ENCODE measurements around the gene B4GAT1.
A peak's percentile ranks its signal among the peaks of the same experiment; 100 is the strongest.
"Not testable (repeated sequence)": the region's sequence is repeated elsewhere in the genome, so short reads cannot be mapped to it uniquely, and the experiment has no call there.

Gene B4GAT1

DNA sequence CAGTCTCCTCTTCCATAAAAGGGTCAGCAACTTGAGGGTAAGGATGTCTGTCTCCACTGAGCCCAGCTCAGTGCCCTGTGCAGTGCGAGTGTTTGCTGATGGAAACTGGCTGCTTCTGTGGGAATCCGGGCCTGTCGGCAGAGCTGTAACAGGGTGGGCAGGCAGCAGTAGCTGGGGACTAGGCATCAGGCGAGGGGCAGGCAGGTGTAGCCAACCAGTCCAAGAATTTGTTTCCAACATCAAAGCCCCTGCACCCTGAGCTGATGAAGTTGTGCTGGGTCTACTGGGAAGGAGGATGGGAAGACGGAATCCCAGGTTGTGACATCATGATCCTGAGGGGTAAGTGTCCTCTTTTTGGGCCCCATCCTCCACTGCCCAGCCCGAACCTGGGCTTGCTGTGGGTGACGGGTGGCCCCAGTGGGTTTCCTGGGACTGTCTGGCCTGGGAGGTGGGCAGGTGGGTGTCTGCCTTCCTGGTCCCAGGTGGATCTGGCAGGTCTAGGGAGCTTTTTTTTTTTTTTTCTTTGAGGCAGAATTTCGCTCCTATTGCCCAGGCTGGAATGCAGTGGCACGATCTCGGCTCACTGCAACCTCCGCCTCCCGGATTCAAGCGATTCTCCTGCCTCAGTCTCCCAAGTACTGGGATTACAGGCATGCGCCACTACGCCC is 13.1 kb upstream of the B4GAT1 start:
- TF ChIP-seq, protein P1, sequence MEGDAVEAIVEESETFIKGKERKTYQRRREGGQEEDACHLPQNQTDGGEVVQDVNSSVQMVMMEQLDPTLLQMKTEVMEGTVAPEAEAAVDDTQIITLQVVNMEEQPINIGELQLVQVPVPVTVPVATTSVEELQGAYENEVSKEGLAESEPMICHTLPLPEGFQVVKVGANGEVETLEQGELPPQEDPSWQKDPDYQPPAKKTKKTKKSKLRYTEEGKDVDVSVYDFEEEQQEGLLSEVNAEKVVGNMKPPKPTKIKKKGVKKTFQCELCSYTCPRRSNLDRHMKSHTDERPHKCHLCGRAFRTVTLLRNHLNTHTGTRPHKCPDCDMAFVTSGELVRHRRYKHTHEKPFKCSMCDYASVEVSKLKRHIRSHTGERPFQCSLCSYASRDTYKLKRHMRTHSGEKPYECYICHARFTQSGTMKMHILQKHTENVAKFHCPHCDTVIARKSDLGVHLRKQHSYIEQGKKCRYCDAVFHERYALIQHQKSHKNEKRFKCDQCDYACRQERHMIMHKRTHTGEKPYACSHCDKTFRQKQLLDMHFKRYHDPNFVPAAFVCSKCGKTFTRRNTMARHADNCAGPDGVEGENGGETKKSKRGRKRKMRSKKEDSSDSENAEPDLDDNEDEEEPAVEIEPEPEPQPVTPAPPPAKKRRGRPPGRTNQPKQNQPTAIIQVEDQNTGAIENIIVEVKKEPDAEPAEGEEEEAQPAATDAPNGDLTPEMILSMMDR (conservative IDR thresholded peaks at IDR 0.05; ENCODE audit: low read depth, low read length), result no peak
- DNase-seq (ENCODE audit: low read depth), result no peak
- no peak overlapping the region for H3K4me3 ChIP-seq (ENCODE audit: low read depth, low read length)

DNA sequence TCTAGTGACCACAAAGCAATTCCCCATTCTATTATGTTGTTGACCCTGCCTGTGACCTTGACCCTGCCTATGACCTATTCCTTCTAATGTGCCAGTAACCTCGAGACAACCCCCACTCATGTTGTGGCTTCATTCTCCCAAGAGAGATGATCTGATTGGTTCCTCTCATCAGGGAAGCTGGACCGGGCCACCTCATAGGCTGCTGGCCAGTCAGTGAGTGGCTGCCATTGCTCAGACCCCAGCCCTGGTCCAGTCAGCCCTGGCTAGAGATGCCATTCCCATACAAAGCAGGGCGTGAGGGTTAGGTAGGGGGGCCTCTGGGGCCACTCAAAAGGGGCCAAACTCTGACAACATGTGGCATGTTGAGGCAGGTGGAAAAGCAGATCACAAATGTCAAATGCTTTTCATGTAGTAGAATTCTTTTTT is 12.2 kb upstream of the B4GAT1 start:
- TF ChIP-seq, protein P1 (conservative IDR thresholded peaks at IDR 0.05; ENCODE audit: low read depth, low read length), result no peak
- DNase-seq (ENCODE audit: low read depth), result no peak
- H3K4me3 ChIP-seq (ENCODE audit: low read depth, low read length), result no peak overlapping the region

DNA sequence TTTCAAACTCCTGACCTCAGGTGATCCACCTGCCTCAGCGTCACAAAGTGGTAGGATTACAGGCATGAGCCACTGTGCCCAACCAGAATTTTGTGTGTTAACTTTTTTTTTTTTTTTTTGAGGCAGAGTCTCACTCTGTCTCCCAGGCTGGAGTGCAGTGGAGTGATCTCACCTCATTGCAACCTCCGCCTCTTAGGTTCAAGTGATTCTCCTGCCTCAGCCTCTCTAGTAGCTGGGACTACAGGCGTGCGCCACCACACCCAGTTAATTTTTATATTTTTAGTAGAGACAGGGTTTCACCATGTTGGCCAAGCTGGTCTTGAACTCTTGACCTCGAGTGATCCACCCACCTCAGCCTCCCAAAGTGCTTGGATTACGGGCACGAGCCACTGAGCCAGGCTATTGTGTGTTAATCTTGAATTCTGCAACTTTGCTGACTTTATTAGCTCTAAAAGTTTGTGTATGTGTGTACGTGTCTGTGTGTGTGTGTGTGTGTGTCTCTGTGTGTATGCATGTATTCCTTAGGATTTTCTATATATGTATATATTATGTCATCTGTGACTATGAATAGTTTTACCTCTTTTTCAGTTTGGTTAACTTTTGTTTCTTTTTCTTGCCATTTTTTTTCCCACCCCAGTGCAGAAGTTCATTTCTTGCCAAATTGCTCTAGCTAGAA is 3.3 kb upstream of the B4GAT1 start:
- H3K4me3 ChIP-seq (ENCODE audit: low read depth, low read length); DNase-seq (ENCODE audit: low read depth): not testable (repeated sequence)

DNA sequence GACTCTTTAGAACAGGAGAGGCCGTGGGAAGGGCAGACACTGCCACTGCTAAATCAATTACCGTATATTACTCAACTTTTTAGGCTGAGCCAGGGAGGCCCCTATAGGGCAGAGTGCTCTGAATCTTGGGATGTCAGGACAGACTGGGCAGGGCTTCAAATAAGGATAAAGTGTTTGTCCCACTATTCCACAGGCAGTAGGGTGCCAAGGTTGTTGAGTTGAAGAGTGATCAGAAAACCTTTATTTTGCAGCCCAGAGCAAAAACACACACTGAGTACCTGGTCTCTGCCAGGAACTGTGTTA is 1.6 kb upstream of the B4GAT1 start:
- DNase-seq (ENCODE audit: low read depth), result no peak
- no peak overlapping the region for H3K4me3 ChIP-seq (ENCODE audit: low read depth, low read length)
- TF ChIP-seq, protein P1 (conservative IDR thresholded peaks at IDR 0.05; ENCODE audit: low read depth, low read length), result no peak

DNA sequence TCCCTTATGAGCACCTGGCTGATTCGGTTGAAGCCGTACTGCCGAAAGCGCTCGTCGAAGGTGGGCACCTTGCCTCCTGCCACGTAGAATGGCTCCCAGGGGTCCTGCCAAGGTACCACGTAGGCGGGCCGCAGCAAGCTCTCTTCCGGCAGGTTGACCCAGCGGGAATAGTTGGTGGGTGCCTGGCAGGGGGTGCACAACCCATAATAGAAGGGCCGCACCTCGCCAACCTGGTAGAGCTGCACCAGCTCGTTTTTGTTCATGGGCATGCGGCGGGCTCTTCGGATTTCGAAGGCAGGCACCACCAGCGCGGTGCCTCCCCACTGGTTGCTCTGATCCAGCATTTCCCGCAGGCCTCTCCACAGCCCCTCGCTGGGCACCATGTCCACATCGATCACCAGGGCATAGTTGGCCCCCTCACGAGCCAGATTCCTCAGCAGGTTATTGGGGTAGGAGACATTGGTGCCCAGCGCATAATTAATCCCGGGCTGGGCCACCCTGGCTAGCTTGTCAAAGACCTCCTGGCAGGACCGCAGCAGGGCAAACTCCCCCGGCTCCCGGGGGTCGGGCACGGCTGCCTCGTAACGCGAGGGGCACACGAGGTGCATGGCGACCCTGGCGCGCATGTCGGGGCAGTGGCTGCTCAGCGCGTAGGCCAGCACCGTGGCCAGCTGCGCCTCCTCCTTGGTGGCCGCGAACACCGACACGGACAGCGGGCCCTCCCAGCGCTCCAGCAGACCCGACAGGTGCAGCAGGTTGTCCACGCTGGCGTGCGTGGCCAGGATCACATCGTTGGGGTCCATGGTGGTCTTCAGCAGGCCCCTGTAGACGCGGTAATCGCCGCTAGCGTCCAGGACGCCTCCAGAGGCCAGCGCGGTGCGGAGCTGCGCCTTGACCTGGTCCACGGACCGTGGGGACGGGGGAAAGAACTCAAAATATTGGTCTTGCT is 679 bp downstream of the B4GAT1 start:
- TF ChIP-seq, protein P1 (conservative IDR thresholded peaks at IDR 0.05; ENCODE audit: low read depth, low read length), result no peak
- no peak for DNase-seq (ENCODE audit: low read depth)
- peak overlapping the region; percentile 87 for H3K4me3 ChIP-seq (ENCODE audit: low read depth, low read length)

DNA sequence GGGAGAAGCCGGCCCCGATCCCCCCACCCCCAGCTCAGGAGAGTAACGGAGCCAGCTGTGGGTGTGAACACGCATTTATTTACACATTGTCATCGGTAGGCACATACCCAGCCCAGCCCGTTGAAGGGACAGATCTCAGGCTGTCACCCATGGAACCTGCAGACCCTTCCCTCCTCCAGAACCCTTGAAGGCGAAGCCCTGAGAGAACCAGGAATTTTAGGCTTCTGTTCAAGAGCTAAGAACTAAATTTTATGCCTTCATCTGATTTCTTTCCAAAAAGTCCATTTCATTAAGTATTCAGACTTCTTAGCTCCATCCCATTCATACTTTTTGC is 2.1 kb downstream of the B4GAT1 start:
- DNase-seq (ENCODE audit: low read depth), result no peak
- TF ChIP-seq, protein P1 (conservative IDR thresholded peaks at IDR 0.05; ENCODE audit: low read depth, low read length), result no peak
- H3K4me3 ChIP-seq (ENCODE audit: low read depth, low read length), result peak overlapping the region; percentile 98

DNA sequence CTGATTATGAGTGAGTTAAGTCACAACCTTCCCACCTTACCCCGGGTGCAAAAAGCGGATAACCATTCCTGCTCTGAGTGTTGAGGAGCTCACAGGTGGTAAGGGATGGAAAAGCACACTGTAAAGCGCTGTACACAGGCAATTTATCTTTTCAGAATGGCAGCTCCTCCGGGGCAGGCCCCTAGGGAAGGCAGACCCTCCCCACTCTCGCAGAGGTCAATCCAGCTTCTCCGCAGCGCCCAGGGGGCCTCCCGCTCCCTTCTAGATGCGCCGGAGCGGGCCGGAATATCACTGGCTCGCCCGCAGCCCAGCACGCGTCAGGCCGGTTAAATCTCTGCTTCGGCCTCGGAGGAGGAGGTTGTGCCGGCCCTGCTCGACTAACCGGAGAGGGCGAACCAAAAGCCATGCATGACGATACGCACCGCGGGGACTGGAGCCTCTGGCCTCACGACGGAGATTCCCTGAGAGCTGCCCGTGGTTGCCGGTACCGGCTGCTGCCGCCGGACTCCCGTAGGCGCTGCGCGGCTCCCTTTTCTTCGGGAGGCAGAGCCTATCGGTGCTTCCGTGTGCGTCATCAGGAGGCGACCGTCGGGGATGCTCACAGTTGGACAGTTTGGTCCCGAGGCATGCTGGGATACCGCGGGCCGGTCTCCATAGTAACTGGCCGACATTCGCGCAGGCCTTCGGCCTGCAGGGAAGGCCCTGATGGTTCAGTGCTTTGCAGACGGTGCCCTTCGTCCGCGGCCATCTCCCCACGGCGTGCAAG is 2.7 kb downstream of the B4GAT1 start, which contains the start of gene BRMS1:
BRMS1 (minus strand) TSS at position 555 of the 766 bp plus-strand sequence. CDS start 2,870 bp downstream, outside the sequence.
- TF ChIP-seq, protein P1 (conservative IDR thresholded peaks at IDR 0.05; ENCODE audit: low read depth, low read length), result peak; percentile 24
- peak; percentile 98 for DNase-seq (ENCODE audit: low read depth)
- H3K4me3 ChIP-seq (ENCODE audit: low read depth, low read length), result peak within 1 kb of the TSS; percentile 98

Measured in choroid plexus epithelial cell (primary cell).